DND-41 (cell line): Measurements from ENCODE around the gene BPIFB2.

ENCODE experiments used
- EZH2 ChIP-seq: IDR thresholded peaks from 3 replicates; pipeline ENCODE4 v1.6.1; 2012; ENCODE audit warnings: borderline replicate concordance, low read depth, mild to moderate bottlenecking, moderate library complexity, low read length, inconsistent platforms; ENCODE audit not compliant: severe bottlenecking
- TF ChIP-seq, protein P1 (sequence below): IDR thresholded peaks from 2 replicates; pipeline ENCODE4 v1.5.1; 2012; ENCODE audit warnings: borderline replicate concordance, low read length, moderate library complexity, mild to moderate bottlenecking; ENCODE audit not compliant: poor library complexity, severe bottlenecking; ENCODE audit errors: extremely low read depth

DNA sequence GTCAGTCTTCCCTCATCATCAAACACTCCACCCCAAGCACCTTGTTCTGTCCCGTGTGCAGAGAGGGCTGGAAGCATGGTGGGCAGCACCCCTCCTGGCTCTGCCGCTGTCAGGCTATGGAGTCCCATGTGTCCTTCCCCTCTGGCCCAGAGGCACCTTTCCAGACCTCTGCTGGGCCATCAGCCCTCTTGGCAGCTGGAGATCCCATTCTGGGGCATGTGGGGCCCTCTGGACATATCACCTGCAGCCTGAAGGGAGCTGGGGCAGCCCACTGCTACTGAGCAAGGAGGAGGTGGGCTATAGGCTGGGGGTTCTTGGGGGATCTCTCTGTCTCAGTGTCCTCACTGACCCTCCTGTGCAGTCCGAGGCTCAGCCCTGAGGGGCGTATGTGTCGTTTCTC is 45.5 kb upstream of the BPIFB2 start:
- no peak for TF ChIP-seq EZH2
- TF ChIP-seq, protein P1, sequence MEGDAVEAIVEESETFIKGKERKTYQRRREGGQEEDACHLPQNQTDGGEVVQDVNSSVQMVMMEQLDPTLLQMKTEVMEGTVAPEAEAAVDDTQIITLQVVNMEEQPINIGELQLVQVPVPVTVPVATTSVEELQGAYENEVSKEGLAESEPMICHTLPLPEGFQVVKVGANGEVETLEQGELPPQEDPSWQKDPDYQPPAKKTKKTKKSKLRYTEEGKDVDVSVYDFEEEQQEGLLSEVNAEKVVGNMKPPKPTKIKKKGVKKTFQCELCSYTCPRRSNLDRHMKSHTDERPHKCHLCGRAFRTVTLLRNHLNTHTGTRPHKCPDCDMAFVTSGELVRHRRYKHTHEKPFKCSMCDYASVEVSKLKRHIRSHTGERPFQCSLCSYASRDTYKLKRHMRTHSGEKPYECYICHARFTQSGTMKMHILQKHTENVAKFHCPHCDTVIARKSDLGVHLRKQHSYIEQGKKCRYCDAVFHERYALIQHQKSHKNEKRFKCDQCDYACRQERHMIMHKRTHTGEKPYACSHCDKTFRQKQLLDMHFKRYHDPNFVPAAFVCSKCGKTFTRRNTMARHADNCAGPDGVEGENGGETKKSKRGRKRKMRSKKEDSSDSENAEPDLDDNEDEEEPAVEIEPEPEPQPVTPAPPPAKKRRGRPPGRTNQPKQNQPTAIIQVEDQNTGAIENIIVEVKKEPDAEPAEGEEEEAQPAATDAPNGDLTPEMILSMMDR = no peak
